IPS-NIHi7 (cell line): ENCODE results near the gene SECTM1.
"Not testable (repeated sequence)": the region's sequence is repeated elsewhere in the genome, so short reads cannot be mapped to it uniquely, and the experiment has no call there.

Experiments used
- DNase-seq: peaks from one replicate; pipeline ENCODE4 v3.0.0; 2012; ENCODE audit warnings: mixed read lengths; ENCODE audit errors: extremely low spot score

The SECTM1 gene

DNA sequence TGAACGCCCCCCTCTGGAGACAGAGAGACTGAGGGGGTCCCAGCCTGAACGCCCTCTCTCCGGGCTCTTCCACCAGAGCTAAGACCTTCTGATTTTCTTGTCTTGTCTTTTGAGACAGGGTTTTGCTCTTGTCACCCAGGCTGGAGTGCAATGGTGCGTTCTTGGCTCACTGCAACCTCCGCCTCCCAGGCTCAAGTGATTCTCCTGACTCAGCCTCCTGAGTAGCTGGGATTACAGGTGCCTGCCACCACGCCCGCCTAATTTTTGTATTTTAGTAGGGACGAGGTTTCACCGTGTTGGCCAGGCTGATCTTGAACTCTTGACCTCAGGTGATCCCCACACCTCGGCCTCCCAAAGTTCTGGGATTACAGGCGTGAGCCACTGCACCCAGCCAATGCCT, 14.4 kb upstream of the SECTM1 start:
- DNase-seq, result not testable (repeated sequence)

DNA sequence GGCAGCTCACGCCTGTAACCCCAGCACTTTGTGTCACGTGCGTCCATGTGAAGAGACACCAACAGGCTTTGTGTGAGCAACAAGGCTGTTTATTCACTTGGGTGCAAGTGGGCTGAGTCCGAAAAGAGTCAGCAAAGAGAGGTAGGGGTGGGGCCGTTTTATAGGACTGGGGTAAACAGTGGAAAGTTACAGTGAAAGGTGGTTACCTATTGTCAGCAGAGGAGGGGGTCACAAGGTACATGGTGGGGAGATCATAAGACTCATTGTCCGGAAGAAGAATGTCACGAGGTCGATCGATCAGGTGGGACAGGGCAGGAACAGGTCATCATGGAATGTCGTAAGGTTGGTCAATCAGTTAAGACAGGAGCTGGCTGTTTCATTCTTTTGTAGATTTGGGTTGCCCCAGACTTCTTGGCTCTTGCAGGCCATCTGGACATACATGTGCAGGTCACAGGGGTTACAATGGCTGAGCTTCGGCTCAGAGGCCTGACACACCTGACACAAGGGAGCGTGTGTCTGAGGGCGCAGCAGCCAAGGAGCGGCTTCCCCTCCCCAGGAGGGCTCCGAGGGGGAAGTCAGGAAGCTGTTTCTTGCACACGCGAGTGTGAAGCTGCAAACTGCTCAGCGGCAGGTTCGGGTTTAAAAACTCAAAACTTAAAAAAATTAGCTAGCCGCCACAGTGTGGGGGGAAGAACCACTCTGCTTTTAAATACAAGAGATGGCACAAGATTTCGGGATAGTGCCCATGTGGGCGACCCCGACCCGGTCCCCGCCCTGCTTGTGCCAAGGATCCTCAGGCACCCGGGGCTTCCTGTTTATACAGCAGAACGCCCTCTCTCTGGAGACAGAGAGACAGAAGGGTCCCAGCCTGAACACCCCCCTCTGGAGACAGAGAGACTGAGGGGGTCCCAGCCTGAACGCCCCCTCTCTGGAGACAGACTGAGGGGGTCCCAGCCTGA, 13.1 kb upstream of the SECTM1 start:
- DNase-seq, result no peak

GRCh38 chr17:82345151-82345976, 11.8 kb upstream of the SECTM1 start:
- DNase-seq, result no peak

GRCh38 chr17:82344175-82344907, 10.8 kb upstream of the SECTM1 start:
- DNase-seq, result no peak

DNA sequence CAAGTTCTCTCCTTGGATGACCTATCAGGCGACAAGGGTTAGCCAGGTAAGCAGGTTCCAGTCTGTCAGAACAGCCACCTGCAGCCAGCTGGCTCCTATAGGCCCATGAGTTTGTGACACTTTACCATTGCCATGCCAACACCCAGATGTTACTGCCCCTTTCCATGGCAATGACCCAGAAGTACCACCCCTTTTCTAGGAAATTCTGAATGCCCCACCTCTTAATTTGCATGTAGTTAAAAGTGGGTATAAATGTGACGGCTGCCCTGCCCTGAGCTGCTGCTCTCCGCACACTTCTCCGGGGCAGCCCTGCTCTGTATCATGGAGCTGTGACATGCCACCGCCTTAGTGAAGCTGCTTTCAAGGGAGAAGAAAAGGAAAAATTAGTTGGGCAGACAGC, 10.0 kb upstream of the SECTM1 start:
- DNase-seq, result no peak

DNA sequence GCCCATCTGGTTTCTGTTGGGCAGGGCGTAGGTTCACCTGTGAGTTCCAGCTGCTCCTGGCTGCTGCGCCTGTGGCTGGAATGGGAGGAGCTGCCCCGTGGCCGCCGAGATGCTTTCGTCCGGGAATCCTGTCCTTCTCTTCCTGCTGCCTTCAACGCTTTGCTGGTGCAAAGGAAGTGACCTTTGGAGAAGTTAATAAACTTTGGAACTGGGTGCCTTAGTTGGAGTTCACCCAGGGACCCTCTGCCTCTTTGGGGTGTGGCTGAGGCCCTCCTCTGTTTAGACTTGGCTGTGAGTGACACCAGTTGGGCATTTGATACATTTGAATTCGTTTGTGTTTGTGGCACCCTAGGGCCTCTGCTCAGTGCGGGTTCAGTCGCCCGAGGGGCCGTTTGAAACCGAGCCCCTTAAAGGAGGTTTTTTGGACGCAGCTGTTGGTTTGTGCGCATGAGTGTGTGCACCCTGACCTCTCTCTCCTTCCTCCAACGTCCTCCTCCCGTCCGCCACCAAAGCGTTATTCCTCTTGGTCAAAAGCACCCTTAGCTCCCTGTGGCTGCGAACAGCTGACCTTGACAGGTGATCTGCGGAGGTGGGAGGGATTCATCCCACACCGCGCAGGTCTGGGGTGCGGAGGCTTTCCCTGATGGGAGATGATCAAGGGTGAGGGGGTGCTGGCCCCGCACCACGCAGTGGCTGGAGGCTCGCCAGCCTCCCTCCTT, 9.0 kb upstream of the SECTM1 start:
- no peak for DNase-seq

- DNase-seq, result no peak
Measured at GRCh38 chr17:82339634-82340580, 6.3 kb upstream of the SECTM1 start.

GRCh38 chr17:82338858-82339633, 5.5 kb upstream of the SECTM1 start:
- no peak for DNase-seq

GRCh38 chr17:82334622-82335394, 1.2 kb upstream of the SECTM1 start:
- DNase-seq, result no peak

- no peak for DNase-seq
Measured at GRCh38 chr17:82334204-82334621, 647 bp upstream of the SECTM1 start.

DNA sequence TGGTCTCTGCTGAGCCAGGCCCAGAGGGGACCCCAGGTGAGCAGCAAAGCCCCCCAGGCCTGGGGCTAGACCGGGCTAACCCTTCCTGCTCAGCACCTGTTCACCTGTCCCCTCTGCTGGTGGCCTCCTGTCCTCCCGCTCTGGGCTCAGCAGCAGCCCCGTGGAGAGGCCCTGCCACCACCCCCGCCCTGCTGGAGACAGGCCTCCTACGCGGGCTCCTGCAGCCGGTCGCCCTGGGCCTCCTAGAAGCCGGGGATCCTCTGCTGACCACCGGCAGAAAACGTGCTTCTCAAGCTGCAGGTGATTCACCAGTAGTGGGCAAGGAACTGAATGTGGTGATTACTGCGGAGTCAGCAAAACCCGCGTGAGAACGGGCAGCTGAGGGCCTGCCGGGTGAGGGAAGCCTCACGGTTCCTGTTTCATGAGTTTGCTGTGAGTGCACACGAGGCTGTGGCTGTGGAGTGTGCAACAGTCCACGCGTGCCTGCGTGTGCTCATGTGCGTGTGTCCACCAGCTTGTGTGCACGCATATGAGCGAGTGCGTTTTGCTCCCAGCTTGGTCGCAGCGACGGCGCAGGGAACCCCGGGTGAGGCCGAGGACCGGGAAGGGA, 792 bp downstream of the SECTM1 start:
- no peak for DNase-seq

- DNase-seq, result no peak
Measured at GRCh38 chr17:82331345-82331939, 2.1 kb downstream of the SECTM1 start.

DNA sequence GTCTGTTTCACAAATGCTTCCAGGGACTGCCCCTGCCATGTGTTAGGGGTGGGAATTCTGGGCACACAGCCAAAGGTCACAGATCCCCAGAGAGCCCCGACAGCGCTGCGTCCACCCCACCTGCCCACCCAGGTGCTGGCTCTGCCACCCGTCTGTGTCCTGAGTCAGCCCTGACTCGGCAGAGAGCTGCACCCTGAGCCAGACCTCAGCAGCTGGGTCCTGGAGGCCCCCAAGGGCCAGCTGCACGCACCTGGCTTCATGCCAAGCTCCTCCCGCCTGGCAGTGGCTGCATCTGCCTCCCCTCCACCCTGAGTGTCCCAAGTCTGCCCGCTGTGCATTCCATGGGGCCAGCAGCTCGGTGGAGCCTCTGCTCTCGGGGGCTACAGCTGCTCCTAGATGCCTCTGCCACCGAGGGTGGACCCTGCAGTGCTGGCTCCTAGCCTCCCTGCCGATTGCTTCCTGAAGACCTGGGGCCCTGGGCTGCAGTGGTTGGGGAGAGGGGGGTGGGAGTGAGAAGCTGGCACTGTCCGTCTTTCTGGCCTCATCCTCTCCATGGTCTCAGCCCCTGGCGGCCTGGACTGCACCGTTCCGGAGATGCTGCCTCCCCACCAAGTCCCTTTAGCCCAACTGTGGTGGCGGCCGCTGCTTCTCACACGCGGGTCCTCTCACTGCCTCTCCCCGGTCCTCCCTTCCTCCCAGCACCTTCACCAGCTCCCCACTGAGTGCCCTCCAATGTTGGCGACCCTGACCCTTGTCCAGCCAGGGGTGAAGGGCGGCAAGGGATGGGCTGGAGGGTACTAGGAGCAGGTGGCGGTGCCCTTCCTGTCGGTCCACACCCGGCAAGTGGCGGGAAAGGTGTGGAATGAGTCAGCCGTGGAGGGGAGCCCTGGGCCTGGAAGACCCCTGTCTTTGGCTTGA, 3.0 kb downstream of the SECTM1 start:
- no peak for DNase-seq

- no peak for DNase-seq
Measured at GRCh38 chr17:82329683-82330321, 3.8 kb downstream of the SECTM1 start.

DNA sequence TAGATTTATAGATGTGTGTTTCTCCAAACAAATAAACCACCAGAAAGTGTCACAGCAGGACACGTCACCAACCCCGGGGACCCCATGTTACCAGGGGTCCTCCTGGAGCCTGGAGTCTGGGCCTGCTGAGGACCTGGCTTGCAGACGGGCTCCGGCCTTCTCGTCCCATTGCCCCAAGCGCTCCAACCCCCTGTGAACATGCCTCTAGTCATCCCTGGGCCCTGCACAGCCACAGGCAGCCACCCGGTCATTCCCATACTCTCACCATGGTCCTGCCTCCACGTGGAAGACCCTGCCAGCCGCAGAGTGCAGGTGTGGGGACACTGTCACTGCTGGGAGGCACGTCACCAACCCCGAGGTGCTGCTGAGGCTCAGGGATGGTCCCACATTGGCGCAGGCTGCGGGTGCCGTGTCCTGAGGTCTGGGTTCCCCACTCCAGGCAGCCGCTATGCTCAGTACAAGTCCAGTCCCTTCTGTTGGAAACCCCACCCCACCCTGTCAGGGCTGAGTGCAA, 4.5 kb downstream of the SECTM1 start:
- DNase-seq, result no peak
